ENCODE data around the gene SMIM28.
A peak's percentile ranks its signal among the peaks of the same experiment; 100 is the strongest.

SMIM28 gene

GRCh38 chr6:138428944-138429598 lies 51.4 kb downstream of the SMIM28 start:
- Histone ChIP-seq H3K9me3 (ENCODE audit: control insufficient read depth, insufficient read depth, low read depth, low read length) (no peaks in the 10 kb centered on the region), H3K4me3 (ENCODE audit: low read depth, low read length) (no peak overlapping the region), H3K36me3 (ENCODE audit: control insufficient read depth in 2 of 2, insufficient read depth in 1 of 2, low read length in 2 of 2) (peaks cover 0 to 42% of the 10 kb centered on the region in 2 experiments; a peak in 2 of 3 replicates), H3K4me1 (ENCODE audit: control insufficient read depth, insufficient read depth, low read length) (no peaks in the 10 kb centered on the region), H3K27ac (ENCODE audit: extremely low read depth, low read depth, low read length) (no peak overlapping the region)
- TF ChIP-seq CTCF (tag by site-specific recombination; IDR thresholded peaks at IDR 0.05) = peak; percentile 39
- TF ChIP-seq ZNF174 (tag by site-specific recombination; IDR thresholded peaks at IDR 0.05) = no peak
- TF ChIP-seq ZNF704 (tag by site-specific recombination; IDR thresholded peaks at IDR 0.05) = no peak
- TF ChIP-seq HIC1 (tag by site-specific recombination; IDR thresholded peaks at IDR 0.05) = no peak
- no peak for TF ChIP-seq PRDM6 (tag by site-specific recombination; IDR thresholded peaks at IDR 0.05)
- TF ChIP-seq ZNF843 (tag by site-specific recombination; IDR thresholded peaks at IDR 0.05) = no peak
- peak; percentile 93 for TF ChIP-seq ZNF654 (tag by site-specific recombination; IDR thresholded peaks at IDR 0.05; ENCODE audit: low read depth)
- peak; percentile 61 for TF ChIP-seq FEZF1 (tag by site-specific recombination; IDR thresholded peaks at IDR 0.05)
- ChIA-PET CTCF (interaction anchor here (0.6 to 7.5 kb wide), 43 partner anchors 9 to 546 kb away, joined by 3 to 125 read pairs (median 4); no protein-coding TSS in a partner anchor), POLR2A (no interaction called here)

- no peak overlapping the region for H3K27ac ChIP-seq (ENCODE audit: extremely low read depth, low read depth, low read length)
- H3K9me3 ChIP-seq (ENCODE audit: control insufficient read depth, insufficient read depth, low read depth, low read length) = no peaks in the 10 kb centered on the region
- CTCF ChIA-PET = interaction anchor here (0.7 to 7.5 kb wide), 31 partner anchors 8 to 343 kb away, joined by 3 to 125 read pairs (median 5); no protein-coding TSS in a partner anchor
- H3K4me1 ChIP-seq (ENCODE audit: control insufficient read depth, insufficient read depth, low read length) = no peaks in the 10 kb centered on the region
- POLR2A ChIA-PET = no interaction called here
- TF ChIP-seq ZNF639 (tag by site-specific recombination; IDR thresholded peaks at IDR 0.05) (no peak), ZNF37A (tag by site-specific recombination; IDR thresholded peaks at IDR 0.05) (no peak), KLF9 (tag by site-specific recombination; IDR thresholded peaks at IDR 0.05; ENCODE audit: low read depth) (no peak), ZNF223 (tag by site-specific recombination; IDR thresholded peaks at IDR 0.05) (no peak), ZFP37 (tag by site-specific recombination; IDR thresholded peaks at IDR 0.05) (no peak), ZNF184 (tag by site-specific recombination; IDR thresholded peaks at IDR 0.05) (no peak), ZNF529 (tag by site-specific recombination; IDR thresholded peaks at IDR 0.05; ENCODE audit: insufficient replicate concordance) (no peak), ZNF600 (tag by site-specific recombination; IDR thresholded peaks at IDR 0.05) (no peak)
- H3K4me3 ChIP-seq (ENCODE audit: low read depth, low read length) = no peak overlapping the region
- H3K36me3 ChIP-seq (ENCODE audit: control insufficient read depth in 2 of 2, insufficient read depth in 1 of 2, low read length in 2 of 2) = peaks cover 0 to 37% of the 10 kb centered on the region in 2 experiments; a peak in 2 of 3 replicates
These were observed 52.1 kb downstream of the SMIM28 start for GRCh38 chr6:138429761-138430160.

All from HEK293 (cell line).